ENCODE measurements around the gene MAP4K2.
"Not testable (repeated sequence)": the region's sequence is repeated elsewhere in the genome, so short reads cannot be mapped to it uniquely, and the experiment has no call there.

Gene MAP4K2

DNA sequence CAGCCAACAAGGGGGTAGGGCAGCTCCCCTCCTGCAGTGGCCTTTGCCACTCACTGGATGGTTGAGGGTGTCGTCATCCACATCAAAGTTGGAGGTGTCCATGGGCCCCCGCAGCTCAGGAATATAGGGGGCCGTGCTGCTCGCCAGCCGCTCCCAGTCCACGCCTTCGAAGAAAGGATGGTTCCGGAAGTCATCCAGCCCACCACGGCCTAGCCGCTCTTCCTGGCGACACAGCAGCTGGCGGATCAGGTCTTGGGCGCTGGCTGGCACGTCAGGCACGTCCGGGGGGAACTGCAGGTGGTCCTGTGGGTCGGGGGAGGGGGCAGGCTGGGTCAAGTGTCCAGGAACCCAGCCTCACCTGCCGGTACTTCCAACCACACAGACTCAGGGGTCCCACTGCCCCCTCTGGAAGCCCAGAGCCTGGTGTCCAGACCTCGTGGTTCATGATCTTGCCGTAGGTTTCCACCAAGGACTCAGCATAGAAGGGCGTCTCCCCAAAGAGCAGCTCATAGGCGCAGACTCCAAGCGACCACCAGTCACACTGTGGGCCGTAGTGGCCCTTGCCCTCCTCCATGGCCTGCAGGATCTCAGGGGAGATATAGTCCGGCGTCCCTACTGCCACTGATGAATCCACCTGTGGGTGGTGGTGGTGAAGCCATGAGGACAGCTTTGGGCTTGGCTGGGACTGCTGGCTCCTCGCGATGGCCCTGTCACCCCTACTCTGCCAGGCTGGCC, 35.8 kb upstream of the MAP4K2 start:
- DNase-seq = no peak

DNA sequence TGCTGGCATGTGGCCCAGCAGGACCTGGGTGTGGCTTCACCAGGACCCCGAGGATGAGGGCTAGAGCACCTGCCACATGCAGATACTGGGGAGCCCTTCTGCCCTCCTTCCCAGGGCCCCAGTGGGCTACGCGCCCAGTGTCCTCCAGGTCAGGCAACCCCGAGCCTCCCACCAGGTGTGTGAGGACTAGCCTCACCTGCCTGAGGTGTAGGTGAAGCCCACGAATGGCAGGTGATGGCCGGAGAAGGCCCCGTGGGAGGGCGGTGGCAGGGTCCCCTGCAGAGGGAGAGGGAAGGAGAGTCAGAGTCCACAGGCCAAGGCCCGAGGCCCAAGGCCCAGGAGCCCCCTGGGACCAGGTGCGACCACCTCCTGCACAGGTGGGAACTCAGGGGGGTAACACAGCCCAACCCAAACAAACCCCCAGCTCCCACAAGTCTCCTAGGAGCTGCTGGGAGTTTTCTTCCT, 34.9 kb upstream of the MAP4K2 start:
- DNase-seq = no peak

DNA sequence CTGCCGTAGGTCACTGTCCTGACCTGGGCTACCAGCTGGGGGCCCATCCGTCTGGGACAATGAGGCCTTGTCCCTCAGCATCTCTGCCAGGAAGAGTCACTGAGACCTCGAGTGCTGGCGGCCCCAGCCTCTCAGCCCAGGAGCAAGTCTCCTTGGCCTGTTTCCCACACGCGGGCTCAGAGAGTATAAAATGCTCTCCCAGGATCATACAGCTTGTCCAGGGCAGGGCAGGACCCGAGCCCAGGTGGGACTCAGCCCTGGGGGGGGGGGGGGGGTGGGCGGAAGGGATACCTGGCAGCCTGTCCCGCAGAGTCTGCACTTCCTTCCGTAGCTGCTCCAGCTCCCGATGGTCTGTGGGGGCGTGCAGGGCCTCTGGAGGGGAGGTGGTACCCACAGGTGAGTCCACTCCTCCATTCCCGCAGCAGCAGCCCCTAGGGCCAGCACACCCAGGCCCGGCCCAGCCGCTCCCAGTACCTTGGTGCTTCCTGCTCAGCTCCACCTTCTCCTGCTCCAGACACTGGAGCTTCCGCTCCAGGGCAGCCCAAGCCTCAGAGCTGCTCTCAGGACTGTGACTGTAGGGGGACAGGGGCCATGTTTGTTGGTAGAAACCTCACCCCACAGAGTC, 33.5 kb upstream of the MAP4K2 start:
- no peak for DNase-seq

DNA sequence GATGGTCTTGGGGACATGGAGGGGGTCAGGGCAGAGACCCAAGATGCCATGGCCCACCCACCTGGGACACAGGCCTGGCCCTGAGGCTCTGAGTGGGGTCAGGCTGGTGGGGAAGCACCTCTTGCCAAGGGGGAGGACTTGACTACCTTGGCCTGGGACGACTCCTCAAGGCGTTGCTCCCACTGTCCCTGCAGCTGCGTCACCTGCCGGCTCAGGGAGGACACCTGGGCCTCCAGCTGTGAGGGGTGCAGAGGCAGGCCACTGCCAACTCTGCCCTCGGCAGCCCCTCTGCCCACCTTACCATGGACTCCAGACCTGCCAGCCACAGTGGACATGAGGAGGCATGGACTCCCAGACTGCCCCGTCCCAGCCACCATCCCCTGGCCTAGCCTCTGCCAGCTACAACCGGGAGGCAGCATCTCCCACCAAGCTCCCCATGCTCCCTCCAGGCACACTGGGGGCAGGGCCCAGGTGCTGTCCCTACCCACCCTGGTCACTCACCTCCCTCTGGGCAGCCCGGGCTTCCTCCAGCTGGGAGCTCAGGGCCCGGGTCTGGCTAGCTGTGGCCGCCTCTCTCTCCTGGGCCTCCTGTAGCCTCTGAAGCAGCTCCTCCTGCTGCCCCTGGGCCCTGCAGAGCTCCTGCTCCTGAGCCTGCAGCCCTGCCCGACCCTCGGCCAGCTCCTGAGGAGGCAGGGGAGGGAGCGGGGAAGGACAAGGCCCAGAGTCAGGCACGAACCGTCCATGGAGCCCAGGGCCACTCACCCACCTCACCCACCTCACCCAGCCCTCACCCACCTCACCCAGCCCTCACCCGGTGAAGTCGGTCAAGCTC, 32.8 kb upstream of the MAP4K2 start:
- no peak for DNase-seq

DNA sequence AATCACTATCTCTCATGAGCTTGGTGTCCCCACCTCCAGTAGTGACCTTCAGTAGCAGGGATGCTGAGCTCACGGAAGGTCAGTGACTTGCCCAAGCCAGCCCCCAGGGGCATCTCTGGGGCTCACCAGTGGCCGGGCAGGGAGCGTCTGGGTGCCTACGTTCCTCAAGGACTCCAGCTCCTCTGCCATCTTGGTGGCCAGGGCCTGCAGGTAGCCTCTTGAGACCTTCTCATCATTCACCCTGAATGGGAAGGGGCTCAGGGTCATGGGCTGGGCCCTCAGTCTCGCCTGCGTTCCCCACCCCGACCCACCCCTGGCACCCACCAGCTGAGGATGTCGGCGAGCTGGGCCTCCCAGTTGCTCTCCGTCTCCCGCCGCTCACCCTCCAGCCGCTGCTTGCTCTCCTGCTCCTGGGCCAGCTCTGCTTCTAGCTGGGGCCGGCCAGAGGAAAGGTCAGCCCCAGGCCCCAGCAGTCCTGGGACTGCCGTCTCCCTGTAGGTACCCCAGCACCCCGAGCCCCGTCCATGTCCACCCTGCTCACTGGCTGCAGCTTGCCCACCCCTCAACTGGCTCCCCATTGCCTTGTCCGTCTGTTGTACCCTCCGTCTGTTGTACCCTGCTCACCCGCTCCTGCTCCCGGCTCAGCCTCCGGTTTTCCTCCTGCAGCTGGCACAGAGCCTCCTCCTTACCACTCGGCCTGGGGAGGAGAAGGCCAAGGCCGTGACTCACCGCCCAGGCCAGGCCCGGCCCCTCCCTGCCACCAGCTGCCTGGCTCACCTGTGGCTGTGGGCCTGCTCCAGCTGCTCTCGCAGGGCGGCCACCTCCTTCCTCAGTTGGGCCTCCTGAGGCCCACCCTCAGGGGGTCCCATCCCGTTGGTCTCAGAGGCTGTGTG, 32.0 kb upstream of the MAP4K2 start:
- no peak for DNase-seq

DNA sequence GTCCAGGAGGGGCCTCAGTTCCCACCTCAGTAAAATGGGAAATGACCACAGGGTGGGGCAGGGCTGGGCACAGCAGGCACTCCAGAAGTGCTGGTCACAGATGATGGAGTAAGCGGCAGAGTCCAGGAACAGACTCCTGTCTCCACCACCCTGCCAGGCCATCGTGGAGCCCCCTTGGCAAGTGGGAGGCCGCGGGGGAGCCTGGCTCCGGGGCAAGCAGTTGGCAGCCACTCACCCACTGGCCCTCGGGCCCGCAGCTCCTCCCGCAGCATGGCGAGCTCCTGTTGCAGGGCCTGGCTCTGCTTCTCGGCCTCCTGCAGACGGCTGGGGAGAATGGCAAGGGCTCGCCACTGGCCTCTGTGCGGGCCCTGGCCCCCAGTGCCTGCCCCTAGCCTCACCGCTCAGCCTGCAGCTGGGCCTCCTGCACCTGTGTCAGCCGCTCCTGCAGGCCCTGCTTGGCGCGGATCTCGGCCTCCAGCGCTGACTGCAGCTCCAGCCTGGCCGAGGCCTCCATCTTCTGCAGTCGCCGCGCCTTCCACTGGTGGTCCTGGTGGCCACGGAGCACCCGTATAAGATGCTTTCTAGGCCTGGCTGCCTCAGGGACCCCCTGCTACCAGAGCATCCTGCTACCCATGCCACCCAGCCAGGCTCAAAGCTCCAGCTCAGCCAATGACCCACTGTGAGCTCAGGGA, 31.2 kb upstream of the MAP4K2 start:
- DNase-seq = no peak

DNA sequence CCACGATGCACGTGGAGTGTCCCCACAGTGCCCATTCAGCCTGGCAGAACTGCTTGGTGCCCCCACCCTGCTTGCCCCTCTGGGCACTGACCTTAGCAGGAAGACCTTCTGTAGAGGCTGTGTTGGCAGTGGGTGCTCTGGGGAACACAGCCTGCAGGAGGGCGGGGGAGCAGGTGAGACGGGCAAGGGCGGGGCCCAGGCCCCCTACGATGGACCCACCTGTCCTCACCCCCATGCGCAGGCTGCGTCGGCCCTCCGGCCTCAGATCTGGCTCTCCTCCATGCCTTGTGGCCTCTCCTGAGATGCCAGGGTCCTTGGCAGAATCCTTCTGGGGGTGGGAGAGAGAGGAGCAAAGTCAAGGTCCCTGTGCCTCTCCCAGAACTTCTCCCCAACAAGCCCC, 30.5 kb upstream of the MAP4K2 start:
- DNase-seq = no peak

DNA sequence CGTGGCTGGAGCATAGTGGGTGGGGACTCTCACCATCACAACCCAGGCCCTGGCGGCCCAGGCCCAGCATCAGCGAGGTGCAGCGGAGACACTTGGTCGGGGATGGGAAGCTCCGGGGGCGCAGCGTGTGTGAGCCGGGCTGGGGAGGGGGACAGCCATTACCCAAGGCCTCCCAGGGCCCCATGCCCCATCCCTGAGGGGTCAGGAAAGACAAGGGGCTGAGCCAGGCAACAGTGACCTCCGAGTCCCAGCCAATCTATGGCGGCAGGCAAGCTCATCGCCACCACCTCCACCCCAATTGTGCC, 30.1 kb upstream of the MAP4K2 start:
- DNase-seq = no peak

DNA sequence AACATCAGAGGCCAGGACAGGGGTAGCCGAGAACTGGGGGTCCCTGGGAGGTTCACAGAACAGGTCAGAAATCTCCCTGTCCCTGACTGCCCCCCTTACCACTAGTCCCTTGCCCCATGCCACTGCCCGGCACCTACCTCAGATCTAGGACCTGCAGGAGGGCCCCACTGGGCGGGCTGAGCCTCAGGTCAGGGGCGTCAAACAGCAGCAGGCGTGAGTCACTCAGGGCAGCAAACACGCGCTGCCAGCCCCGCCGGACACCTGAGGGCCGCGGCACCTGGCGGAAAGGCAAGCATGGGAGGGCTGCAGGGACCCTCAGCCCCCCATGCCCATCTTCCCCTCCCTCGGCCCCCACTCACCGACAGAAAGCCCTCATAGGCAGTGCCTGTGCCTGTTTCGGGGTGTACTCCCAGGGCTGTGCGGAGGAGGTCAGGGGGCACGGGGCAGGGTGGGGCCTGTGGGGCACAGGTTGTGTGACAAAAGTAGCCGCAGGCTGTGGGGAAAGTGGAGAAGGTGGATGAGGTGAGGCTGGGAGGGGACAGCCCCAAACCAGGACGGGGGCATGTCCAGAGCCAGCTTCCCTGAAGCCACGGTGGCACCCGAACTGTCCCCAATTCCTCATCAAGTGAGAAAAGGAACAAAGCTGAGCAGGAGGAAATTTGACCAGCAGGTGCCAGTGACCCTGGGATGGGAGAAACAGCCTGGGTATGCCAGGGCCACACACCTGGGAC, 29.6 kb upstream of the MAP4K2 start:
- no peak for DNase-seq

DNA sequence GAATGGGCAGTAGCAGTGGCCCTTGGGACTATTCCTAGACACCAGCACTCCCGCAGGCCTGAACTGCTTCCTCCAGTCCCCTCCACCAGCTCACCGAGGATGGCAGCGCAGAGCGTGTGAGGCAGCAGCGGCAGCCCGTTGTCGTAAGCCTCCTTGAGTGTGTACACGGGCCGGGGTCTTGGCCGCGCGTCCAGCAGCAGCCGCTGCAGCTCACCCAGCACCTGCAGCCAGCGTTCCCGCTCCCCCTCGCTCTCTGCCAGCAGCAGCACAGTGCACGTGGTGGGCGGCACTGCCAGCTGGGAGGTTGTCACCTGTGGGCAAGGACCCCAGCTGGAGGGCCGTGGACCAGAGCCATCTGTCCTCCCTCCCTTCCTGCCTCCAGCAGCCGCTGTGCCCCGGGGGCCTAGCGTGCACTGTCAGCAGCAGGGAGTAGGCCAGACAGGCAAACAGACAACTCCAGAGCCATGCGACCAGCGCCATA, 28.4 kb upstream of the MAP4K2 start:
- DNase-seq = no peak

DNA sequence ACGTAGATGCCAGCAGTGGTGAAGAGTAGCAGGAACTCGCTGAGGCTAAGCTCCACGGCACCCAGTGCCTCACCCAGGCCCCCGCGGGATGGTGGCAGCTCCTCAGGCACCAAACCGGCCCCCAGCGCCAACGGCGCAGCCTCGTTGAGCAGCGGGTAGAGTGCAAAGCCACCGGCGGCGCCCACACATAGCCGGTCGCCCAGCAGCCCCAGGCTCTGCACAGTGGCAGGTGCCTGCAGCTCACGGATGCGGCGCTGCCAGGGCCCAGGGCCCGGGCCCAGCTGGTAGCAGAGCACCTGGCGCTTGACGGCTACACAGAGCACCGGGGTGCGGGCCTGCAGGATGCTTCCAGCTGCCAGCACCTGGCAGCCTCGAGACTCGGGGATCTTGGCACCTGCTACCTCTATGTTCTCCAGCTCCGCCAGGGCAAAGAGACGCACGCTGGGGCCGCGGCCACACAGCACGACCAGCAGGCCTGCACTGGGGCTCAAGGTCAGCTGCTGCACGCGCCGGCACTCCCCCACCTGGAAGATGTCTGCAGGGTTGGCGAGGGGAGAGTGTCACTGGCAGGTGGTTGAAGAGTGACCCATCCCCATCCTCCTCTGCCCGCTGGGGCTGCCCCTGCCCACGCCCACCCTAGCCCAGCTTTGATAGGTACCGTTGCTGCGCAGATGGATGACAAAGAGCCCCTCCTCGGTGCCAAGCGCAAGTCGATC, 26.7 kb upstream of the MAP4K2 start:
- DNase-seq = no peak

DNA sequence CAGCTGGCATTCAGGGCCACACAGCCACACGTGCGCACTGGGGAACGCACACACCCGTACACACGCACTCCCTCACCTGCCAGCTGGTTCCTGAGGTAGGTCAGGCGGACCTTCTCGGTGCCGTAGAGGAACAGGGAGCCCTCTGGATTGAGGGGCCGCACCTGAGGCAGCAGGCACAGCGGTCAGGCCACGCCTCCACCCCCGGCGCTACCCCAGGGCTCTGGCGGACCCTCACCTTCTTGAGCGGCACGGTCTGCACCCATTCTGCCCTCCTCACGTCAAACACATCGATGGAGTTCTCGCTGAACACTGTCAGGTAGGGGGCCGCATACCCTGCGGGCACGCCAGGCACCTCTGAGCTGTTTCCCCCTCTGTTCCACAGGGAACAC, 24.4 kb upstream of the MAP4K2 start:
- DNase-seq = no peak

DNA sequence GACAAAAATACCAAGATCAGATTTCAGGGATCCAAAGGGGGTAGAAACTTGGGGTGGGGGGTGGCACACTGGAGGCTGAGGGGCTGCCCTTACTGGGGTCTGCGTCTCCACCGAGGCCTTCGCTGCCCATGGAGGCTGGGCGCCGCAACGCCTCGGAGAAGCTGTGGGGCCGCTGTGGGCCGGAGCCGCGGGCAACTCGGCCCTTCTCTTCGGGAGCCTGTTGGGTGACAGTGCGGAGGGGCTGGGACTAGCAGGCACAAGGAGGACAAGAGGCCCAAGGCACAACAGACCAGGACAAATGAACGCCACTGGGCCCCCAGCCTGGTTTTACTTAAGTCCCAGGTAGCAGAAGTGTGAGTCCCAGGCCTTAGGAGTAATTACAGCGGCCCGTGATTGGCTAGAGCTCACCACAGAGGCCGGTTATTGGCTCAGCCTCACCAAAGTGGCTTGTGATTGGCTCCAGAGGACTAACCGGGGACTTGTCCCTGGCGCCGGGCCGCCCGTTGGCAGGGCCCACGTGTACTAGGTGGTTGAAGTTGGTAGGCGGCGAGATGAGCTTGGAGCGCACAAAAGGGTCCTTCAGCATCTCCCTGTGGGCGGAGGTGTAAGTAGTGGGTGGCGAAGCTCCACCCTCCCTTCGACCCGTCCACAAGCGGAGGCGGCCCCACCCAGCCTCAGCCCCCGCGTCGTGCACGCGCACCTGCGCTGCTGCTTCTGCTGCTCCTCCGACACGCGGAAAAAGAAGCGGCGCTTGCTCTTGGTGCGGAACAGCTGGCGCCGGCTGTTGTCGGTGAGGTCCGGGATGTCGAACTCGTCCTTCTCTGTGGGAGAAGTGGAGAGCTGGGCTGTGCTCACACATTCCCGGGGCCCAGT, 23.8 kb upstream of the MAP4K2 start:
- DNase-seq = no peak

DNA sequence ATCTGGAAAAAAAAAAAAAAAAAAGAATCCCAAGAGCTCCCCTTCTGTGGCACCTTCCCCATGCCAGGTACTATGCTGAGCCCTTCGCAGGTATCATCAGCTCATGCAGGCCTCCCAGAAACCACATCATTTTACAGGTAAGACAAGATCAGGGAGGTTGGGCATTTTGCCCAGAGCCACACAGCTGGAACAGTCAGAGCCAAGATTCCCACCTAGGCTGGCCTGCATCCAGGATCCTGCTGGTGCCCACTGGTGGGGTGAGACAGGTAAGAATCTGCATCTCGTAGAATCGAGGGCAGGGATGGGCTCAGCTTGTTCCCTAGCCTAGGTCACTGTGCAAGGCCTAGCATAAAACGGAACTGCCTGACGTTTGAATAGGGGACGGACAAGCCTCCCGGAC, 23.0 kb upstream of the MAP4K2 start:
- no peak for DNase-seq

DNA sequence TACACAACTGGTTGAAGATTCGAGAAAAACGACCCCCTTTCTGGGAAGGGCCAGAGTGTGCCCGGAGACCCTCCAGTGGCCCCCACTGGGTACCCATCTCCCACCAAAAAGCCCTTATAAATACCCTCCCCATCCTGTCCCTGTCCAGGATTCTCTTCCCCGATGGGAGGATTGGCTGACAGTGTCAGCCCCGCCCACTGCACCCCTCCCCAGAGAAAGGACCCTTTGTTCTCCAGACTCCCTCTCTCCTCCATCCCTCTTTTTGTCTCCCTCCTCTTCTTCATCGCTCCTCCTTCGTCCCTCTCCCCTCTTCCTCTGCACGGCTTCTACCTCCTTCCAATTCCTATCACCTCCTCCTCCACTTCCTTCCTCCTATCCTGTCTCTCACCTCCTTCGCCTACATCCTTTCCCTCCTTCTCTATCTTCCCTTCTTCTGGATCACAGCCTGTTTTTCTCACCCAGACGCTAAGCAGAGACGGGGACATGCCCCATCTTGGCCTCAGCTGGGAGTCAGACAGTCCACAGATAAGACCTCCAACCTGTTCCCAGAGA, 20.6 kb upstream of the MAP4K2 start:
- DNase-seq = no peak

DNA sequence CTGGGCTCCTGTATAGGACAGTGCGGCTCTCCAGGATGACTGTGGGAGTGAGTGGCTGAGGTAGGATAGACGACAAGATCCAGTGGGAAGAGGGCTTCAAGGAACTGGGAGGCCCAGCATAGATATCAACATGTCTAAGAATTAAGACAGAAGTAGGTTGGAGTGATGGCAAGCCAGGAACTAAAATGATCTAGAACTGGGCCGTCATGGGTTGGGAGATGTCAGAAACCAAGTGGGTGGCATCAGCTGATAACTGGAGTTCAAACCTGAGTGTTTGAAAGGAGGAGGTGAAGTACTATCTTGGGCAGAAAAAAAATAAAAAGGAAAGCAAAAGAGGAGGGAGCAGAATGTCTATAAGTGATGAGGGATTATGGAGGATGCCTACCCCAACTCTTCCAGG, 14.5 kb upstream of the MAP4K2 start:
- DNase-seq = no peak

DNA sequence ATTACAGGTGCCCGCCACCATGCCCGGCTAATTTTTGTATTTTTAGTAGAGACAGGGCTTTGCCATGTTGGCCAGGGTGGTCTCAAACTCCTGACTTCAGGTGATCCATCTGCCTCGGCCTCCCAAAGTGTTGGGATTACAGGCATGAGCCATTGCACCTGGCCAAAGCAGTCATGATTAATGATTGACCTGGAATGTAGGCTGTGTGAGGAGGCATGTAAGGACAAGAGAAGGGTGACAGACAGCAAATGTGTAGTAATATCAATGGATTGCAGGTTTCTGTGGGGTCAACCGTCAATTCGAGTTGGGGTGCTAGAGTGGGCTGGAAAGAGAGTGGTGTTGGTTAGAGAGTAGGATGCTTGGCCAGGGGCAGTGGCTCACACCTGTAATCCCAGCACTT, 12.4 kb upstream of the MAP4K2 start:
- not testable (repeated sequence) for DNase-seq

DNA sequence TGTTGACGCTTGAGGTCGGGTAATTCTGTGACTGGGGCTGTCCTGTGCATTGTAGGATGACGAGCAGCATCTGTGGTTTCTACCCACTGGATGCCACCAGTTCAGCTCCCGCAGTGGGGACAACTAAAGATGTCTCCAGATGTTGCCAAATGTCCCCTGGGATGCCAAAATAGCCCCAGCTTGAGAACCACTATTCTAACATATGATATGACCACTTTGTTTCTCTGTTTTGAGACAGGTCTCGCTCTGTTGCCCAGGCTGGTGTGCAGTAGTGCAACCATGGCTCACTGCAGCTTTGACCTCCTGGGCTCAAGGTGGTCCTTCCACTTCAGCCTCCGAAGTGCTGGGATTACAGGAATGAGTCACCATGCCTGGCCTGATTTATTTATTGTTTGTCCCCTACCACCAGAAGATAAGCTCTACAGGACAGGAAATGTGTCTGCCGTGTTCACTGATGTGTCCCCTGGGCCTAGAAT, 11.7 kb upstream of the MAP4K2 start:
- DNase-seq = no peak

DNA sequence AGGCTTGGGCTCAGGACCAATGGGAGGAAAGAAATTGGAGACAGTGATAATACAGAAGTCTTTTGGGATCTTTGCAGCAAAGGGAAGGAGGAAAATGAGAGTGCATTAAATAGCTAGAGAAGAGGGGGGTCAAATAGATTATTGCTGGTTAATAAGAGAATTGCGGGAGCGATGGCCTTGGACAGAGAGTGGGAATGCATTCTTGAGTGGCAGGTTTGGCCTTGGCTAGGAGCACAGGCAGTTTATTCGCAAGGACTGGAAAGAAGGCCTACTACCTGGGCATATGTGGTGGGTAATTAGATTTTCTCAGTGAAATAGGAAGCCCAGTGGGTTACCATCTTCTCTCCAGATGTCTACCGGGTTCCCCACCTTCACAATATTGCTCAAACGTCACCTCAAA, 10.8 kb upstream of the MAP4K2 start:
- no peak for DNase-seq
